Hematopoietic multipotent progenitor cell treated with erythropoietin and hydrocortisone succinate and interleukin-3 and kit ligand, for 6 days (in vitro differentiated cells): ENCODE data around the gene MRPL37.

Source experiments
- DNase-seq: peaks from one replicate; pipeline ENCODE4 v3.0.0-alpha.2; 2015

MRPL37 gene

DNA sequence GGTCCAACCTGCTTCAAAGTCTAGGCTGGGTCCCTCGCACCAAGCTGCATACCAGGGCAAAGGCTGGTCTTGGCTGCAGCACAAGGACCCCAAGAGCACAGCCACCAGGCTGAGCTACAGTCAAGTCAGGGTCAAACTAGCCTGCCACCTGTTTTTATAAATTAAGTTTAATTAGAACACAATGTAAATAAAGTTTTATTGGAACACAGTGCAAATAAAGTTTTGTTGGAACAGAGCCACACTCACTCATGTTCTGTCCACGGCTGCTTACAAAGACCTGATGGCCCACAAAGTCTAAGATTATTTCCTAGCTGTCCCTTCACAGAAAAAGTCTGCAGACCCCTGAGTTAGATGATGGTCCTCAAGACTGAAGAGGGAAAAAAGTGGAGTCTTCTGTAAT lies 66.2 kb downstream of the MRPL37 start:
- no peak for DNase-seq

DNA sequence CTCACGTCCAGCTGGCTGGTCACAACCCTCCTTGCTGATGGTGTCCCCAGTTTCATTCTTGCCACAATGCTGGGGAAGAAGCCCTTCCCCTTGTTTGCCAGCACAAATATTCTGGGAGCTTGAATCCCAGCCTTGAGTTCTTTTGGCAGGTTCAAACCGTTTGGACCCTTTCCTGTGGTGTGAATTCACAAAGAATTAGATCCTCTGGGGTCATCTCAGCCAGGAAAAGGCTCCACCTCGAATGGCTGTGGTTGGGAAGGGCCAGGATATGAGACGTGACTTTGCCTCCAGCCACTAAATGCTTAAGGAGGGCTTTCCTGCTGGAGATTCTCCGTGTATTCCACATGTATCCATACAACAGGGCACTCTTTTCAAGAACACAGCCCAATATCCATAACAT lies 66.9 kb downstream of the MRPL37 start:
- DNase-seq = no peak
